ENCODE data around the gene RIPK3.

The RIPK3 gene

DNA sequence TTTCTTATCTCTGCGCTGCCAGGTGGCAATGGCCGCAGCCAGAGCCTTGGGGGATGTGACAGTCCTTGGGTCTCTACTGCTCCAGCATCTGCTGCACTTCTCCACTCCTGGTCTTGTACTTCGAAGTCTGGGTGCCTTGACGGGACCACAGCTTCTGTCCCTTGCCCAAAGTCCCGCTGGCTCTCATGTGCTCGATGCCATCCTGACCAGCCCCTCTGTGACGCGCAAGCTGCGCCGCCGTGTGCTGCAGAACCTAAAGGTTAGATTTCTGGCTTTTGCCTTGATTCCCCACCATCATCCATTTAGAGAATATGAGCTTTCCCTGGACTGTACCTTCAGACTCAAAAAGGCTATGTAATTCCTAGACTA, 35.8 kb downstream of the RIPK3 start:
- no peak for DNase-seq (ENCODE audit: low spot score)

DNA sequence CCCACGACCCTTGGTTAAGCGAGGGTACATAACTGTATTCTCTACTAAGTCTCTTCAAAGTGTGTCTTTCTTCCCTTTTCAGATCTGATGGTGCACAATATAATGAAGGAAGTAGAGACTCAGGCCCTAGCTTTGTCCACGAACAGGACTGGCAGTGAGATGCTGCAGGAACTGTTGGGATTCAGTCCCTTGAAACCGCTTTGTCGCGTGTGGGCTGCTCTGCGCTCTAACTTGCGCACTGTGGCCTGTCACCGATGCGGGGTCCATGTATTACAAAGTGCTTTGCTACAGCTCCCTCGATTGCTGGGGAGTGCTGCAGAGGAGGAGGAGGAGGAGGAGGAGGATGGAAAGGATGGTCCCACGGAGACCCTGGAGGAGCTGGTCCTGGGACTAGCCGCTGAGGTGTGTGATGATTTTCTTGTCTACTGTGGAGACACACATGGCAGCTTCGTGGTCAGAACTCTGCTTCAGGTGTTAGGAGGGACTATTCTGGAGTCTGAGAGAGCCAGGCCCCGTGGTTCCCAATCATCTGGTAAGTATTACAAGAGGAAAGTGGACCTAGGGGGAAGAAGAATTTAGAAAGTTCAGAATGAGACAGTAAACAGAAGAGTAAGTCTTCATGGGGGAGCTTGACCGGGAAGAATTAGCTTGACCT, 39.3 kb downstream of the RIPK3 start:
- DNase-seq (ENCODE audit: low spot score), result no peak

DNA sequence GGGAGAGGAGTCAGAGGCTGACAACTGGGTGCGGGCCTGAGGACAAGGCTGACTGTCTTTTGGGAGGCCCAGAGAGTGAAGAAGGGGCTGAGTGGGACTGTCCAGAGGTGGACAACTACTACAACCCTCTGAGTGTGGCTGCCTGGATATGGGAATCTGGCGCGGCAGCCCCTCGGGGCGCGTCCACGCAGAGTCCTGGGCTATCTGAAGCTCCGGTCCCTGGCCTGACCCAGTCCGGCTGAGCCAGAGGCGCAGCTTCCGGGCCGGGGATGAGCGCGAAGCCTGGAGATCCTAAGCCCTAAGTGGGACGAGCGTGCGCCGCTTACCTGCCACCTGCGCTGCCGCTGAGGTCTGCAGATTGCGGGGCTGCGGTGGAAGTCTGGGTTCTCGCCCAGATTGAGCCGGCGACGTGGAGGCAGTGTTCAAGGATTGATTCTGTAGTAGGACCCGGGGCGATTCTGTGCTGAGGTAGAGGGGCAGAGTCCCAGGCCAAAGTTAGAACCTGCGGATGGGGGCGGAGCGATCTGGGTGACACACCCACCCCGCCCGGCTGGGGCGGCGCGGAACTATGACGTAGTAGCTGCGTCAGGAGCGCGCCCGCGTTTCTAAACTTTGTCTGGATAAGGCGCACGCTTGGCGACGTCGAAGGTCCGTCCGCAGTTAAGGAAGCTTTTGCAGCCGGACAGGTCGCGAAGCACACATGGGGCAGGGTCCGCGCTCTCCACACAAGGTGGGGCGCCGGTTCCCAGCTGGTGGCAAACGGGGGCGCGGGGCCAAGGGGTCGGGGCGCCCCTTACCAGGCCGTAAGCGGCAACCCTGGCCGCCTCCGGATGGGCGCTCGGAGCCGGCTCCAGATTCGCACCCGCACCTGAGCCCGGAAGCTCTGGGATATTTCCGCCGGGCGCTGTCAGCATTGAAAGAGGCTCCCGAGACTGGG, 40.3 kb downstream of the RIPK3 start, which contains the start of the genes DHRS1 and NOP9:
Gene DHRS1, minus strand, starts transcription at position 526 of the 937 bp plus-strand sequence. CDS start 674 bp downstream, outside the sequence.
Gene NOP9, plus strand, starts transcription at position 596 of the 937 bp plus-strand sequence. Its CDS starts 105 bp downstream, at position 701.
- DNase-seq (ENCODE audit: low spot score), result peak; percentile 92

DNA sequence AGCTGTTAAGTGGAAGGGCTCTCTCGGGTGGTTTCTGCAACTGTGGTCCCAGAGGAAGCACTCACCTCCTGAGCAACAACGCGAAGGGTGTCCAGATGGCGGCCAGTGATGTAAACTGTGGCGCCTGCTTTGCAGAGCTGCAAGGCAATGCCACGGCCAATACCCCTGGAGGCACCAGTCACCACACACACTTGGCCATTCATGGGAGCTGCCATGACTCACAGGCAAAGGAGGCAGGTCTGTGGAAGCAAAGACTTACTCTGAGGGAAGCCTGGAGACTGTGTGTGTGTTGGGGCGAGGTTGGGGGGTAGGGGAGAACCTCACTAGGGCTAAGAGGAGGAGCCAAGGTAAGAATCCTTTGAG, 40.9 kb downstream of the RIPK3 start:
- no peak for DNase-seq (ENCODE audit: low spot score)

DNA sequence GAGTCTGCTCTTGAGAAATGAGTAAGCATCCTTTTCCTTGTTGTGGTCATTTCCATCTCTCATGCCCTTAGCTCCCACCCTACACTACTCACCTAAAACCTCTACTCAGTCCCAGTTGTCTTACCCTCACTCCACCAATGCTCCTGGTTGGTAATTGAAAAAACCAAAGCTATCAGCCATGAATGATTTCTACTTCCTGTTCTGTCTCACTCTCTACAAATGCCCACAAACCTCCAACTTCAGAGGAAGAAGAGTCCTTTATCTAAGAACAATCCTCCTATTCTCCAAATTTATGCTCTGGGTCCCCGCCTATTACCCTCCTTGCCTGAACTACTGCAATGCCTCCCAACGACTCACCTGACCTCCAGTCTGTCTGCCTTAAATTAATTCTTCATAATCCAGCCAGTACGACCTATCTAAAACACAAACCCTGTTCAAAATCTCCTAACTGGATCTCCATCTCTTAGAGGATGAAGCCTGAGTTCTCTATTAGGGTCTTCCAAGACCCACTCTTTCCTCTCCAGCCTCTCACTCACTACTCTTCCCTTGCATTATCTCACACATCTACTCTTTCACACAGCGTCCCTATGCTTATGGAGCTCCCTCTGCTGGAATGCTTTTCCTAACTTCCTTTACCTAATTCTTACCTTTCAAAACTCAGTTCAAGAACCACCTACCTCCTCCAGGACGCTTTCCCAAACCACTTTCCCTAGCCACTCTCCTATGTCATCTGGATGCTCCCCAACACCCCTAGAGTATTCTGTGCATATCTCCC, 42.4 kb downstream of the RIPK3 start:
- DNase-seq (ENCODE audit: low spot score), result no peak

DNA sequence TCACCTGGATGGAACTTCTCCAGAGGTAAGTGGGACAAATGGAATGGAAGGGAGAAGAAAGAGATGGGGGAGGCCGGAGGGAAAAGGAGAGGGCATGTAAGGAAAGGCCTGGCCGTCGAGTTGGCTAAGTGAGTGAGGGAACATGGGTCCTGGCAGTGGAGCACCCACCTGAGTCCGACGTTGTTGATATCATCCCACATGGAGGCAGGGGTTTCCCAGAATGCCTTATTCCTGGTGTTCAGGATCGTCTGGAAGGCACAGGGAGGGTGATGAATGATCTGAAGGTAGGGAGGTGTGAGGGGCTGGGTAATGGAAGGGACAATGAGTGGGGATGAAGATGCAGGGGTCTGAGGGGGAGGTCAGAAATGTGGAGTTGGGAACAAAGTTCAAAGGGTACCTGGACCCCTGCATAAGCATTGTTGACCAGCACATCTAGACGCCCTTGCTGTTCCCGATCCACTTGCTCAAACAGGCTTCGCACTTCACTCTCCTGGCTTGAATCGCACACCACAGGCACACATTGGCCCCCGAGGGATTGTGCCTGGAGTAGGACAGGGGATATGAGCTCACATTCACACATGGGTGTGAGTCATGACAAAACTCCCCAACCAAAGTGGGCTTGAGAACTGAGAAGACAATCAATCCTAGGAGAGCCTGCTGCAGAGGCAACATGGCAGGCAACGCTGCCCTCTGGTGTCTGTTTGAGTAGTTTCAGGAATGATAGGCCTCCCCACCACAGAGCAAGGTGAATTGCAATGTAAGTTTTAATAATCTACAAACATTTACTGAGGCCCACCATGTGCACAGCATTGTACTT, 43.2 kb downstream of the RIPK3 start:
- DNase-seq (ENCODE audit: low spot score), result peak; percentile 85

DNA sequence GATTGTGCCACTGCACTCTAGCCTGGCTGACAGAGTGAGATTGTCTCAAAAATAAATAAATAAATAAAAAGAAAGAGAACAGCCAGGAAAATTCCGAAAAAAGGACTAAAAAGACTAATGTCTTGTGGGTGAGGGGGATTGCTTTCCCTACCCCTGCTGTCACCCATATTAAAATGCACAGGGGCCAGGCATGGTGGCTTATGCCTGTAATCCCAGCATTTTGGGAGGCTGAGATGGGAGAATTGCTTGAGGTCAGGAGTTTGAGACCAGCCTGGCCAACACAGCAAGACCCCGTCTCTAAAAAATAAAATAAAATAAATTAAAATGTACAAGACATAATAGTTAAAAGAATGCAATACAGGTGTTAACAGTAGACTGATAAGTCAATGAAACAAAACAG, 46.3 kb downstream of the RIPK3 start:
- DNase-seq (ENCODE audit: low spot score), result no peak

DNA sequence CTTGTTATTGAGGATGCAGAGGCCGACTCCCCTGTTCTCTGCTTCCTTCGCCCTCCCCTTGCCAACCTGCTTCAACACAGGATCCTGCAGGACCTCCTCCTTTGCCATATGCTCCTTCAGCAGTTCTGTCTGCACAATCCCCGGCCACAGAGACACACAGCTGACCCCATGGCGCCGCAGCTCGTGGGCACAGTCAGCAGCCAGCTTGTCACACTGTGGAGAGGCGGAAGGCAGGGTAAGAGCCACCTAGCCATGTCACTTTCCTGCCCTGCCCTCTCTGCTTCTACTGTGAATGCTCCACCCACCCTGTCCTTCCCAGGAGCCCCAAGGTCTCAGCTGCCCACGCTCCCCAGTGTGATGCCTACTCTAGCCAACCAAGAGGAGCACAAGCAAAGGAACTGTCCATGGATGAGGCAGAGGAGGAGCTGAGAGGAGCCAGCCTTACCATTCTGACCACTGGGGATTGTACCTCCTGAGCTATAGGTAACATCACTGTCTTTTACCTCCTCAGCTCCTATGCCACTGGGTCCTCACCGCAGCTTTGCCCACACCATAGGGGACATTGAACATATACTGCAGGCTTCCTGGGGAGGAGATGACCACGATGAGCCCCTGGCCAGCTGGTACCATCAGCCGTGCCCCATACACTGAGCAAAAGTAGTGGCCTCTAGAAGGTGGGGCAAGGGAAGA, 47.5 kb downstream of the RIPK3 start:
- DNase-seq (ENCODE audit: low spot score), result no peak

DNA sequence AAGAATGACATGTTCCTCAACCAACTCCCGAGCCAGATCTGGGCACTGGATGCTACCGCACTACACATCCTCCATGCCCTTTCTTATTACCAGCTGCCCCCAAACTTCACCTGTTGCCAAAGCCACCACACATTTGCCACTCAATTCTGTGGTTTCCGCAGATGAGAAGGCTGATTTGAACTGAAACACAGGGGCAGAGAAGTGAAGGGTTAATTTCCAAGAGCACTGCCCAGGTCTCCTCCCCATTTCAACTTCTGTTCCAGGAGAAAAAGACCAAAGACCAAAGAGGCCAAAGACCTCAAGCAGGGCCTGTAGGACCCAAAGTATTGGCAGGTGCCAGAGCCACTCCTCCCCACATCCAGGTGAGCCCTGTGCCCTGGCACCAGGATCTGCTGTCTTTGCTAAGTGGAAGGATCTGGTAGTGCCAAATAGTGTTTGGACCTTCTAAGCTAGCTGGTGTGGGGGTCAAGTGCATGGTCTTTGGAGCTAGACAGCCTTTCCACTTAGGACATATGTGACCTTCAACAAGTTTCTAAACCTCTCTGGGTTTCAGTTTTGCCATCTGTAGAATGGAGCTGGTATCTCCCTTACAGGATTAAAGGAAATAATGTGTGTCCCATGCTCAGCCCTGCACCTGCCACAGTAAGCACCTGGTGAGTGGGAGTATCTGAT, 48.2 kb downstream of the RIPK3 start:
- DNase-seq (ENCODE audit: low spot score), result no peak

DNA sequence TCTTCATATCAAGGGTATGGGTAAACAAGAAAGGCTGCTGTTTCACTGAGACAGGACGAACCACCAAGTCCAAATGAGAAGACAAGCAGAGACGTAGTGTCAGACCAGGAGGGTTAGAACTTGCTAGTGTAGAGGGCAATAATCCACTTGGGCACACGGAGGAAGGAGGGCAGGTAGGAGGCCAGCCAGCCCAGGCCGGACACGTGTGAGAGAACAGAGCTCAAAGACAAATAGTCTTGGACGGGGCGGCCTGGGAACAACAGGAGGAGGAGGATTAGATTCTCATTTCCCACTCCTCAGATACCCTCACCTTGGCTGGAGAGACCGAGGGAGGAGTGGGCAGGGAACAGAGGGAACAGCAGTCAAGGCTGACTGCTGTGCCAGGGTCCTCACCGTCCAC, 49.0 kb downstream of the RIPK3 start:
- no peak for DNase-seq (ENCODE audit: low spot score)

DNA sequence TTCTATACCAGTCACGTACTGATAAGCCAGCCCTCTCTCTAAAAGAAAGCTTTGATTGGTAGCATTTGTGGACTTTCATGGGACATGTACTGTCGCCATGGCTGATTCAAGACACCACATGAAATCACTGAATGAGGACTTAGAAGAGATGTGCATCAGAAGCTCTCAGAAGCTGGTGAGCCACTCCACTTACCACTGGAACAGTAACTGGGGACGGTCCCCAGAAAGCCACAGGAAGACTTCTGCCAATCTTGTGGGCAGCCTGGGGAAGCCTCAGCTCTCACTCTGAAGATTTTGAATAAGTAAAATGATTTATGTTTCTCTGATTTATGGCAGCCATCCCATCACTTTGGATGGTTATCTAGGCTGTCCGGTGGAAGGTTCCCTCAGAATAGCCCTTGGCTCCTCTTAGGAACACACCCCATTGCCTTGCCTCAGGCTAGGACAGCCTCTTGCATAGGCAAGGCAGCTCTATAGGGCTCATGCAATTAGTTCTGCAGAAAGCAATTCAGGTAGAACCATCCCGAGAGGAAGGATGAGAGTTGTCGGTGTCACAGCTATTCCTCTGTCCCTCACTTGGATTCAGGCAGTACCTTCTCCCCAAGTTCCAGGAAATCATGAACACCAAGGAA, 50.0 kb downstream of the RIPK3 start:
- peak; percentile 79 for DNase-seq (ENCODE audit: low spot score)

DNA sequence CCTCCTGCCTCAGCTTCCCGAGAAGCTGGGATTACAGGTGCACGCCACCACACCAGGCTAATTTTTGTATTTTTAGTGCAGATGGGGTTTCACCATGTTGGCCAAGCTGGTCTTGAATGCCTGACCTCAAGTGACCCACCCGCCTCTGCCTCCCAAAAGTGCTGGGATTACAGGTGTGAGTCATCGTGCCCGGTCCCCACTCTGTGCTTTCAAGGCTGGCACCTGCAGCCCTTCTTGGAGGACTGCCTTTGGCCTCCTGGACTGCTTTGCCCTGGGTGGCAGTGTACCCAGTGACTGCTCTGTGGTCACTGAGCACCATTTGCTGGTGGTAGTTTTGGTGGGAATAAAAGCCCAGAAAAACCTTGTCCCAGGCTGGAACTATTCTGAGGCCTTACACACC, 52.8 kb downstream of the RIPK3 start:
- no peak for DNase-seq (ENCODE audit: low spot score)

Measured in activated CD4-positive, alpha-beta T cell treated with anti-CD3 and anti-CD28 coated beads, Interleukin-2, Interleukin-4, amounts not matched to agents 100 ng/mL and 50 ng/mL, durations not matched to agents 16 hours and 8 hours (primary cell).